Iris pigment epithelial cell (primary cell): Measurements from ENCODE around the gene ERC2.
A peak's percentile ranks its signal among the peaks of the same experiment; 100 is the strongest.

ENCODE experiments used
- DNase-seq: peaks from one replicate; pipeline ENCODE4 v3.0.0-alpha.2; 2011; ENCODE audit warnings: low read depth

The ERC2 gene

DNA sequence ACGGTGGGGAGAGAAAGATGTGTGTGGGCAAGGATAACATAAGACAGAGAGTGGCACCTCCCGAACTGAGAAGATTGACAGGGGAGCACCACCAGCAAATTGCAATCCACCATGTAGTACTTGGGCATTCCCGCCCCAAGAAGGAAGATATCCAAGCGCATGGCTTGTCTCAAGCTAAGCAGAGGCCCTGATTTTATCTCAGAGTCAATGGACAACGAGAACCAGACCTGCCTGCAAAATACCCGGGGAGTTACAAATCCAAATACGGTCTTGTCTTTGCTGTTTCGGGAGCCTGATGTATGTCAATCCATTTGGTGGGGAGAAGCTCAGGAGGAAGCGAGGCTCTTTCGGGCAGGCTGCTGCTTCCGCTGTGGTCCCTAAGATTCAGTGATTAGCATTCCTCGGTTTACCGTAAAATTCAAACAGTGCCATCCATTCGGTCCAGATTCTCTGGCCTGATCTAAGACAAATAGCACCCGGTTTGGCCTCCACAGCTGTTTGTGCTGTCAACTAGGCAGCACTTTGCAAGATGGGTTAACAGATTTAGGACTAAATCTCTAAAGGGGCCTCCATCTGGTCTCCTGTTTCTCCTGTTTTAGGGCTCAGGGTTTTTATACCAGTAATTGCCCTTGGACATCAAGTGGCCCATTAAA, 883.4 kb downstream of the ERC2 start:
- DNase-seq, result no peak

GRCh38 chr3:55584030-55584429, 884.2 kb downstream of the ERC2 start:
- no peak for DNase-seq

- no peak for DNase-seq
These were observed 884.8 kb downstream of the ERC2 start for GRCh38 chr3:55583475-55583874.

DNA sequence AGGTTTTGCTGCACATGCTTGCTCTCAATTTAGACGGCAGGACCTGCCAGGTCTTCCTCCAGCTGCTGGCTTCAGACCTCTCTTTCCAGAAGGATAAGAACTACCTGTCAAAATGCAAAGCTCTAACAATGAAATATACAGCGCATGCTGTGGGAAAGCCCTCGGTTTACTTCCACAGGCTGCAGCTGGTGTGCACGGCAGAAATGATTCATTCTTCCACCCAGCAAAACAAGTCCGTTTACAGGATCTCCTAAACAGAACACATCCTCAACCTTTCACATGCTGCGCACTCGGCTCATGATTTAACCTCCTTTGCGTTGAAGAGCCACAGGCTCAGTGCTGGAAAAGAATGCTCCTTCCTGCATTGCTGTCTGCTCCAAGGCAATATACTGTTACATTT, 888.8 kb downstream of the ERC2 start:
- peak; percentile 89 for DNase-seq

- DNase-seq, result no peak
These were observed 891.5 kb downstream of the ERC2 start for GRCh38 chr3:55576621-55577388.

DNA sequence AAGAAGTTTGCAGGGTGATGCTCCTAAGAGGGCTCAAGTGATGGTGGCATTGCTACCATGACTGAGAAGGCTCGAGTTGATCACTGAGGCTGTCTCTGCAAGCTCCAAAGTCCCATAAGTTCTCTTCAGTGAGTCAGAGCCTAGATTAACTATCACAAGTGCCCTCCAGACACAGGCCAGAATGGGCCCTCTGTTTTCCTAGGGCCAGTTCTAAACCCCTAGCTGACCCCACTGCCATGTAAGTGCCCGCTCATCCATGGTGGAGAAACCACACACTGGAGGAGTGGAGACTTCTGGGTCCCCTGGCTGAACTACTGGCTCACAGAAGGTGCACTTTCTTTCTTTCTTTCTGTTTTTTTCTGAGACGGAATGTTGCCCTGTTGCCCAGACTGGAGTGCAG, 893.6 kb downstream of the ERC2 start:
- no peak for DNase-seq

DNA sequence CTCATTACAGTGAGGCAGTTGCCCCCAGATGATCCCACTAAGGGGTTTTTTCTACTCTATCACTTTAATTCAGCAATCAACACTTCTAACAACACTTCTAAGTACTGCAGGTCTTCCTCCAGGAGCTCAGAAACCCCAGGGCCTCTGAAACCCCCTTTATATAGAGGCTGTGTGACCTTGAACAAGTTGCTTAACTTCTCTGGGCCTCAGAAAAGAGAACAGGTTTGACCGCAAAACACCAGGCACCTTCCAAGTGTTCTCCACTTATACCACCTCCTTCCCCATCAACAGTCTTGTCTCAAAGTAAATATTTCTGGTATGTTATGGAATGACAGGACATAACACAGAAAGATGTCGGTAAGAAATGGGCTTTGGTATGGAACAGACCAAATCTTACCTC, 895.5 kb downstream of the ERC2 start:
- no peak for DNase-seq

- DNase-seq, result no peak
These were observed 896.4 kb downstream of the ERC2 start for GRCh38 chr3:55571913-55572312.

- no peak for DNase-seq
These were observed 897.0 kb downstream of the ERC2 start for GRCh38 chr3:55571216-55571813.

- peak; percentile 28 for DNase-seq
These were observed 898.0 kb downstream of the ERC2 start for GRCh38 chr3:55570271-55570711.

GRCh38 chr3:55569033-55569599, 899.2 kb downstream of the ERC2 start:
- no peak for DNase-seq

DNA sequence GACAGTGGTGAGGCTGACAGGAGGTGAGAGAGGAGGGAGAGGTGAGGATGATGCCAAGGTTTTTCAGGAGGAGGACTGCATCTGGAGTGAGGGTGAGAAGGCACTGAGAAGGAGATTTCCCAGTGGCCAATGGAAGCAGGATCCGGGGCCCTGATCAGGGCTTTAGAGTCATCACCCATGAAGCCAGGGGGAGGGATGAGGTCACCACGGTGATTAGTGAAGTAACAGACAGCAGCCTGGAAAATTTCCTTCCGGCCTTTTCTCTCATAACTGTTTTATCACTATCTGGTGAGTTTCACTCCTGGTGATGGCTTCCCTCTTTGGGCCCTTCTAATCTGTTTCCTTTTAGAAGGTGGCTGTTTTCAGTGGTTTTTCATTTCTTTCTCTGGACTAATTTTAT, 900.7 kb downstream of the ERC2 start:
- peak; percentile 27 for DNase-seq

- DNase-seq, result no peak
These were observed 901.1 kb downstream of the ERC2 start for GRCh38 chr3:55567121-55567520.

GRCh38 chr3:55565521-55565920, 902.7 kb downstream of the ERC2 start:
- no peak for DNase-seq

DNA sequence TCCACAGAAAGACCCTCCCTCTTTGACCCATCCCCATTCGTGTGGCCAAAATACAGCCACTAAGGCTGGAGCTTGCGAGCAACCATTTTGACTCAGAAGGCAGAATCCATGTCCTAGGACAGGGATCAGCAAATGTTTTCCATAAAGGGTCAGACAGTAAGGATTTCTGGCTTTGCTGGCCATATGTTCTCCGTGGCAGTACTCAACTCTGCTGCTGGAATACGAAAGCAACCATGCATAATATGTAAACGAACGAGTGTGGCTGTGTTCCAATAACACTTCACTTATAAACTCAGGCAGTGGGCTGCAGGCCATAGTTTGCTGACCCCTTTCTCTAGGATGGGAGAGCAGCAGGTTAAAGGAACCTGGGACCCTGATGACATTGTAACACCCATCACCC, 903.5 kb downstream of the ERC2 start:
- no peak for DNase-seq

DNA sequence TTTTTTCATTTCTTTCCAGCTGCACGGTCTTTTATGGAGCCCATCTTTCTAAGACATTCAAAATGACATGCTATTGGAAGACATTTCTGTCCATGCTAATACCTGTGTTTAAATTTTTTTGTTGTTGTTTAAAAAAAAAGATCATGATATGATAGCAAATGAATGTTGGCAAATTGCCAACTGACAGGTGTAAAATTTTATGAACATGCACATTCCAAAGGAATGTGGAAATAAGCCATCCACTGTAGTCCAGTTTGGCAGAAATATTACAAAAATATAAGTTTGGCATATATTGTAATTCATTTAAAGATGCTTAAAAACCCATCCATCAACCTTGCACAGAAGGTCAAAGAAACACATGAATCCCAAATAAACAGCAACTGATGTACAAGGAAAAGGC, 905.6 kb downstream of the ERC2 start:
- no peak for DNase-seq

DNA sequence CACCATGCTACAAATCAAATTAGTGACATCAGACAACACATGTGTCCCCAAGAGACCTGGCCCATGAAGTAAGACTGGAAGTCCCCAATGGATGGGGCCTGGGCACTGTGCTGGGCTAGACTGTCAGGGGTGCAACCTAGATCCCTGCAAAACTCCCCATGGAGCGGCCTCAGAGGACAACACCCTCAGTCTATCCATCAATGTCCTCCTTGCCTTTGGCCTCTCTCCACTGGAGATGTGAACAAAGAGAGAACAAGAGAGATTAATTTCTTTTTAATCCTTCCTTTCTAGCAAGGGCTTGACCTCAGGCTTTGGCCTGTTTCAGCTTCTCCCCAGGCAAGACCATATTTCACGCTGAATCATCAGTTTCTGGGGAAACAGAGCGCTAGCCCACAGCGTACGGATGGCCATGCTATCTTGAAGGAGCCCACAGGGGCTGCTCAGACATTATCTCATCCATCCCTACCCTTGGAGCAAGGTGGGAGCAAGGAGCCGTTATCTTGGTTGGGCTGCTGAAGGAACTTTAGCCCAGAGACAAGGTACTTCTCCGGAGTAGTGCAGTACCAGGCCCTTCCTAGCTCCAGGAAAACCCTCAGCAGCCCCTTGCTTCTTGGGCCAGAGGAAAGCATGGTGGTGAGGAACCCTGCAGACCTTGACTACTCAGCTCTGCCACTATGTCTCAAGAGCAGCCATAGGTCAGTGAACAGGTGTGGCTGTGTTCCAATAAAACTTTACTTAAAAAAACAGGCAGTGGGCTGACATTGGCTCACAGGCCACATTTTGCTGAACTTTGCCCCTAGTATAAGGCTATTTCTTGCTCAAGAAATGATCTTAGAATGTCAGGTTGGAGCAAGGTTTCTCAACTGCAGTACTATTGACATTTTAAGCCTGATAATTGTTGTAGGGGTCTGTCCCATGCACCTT, 908.5 kb downstream of the ERC2 start:
- DNase-seq, result no peak

DNA sequence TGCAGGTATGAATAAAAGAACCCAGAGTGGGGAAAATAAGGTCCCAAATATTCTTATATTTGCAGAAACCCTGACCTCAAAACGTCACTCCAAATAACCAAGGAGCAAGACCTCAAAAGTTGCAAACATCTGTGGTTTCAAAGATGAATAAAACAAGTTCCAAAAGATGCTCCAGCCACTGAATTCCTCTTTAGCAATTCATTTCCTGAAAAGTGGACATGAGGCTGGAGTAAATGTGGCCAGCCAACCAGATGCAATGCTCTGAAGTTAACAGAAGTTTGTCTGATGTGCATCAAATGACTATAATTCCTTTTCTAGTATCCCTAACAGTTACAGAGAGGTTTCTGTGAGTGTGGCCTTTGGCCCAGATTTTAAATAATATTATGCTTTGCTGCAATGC, 910.0 kb downstream of the ERC2 start:
- DNase-seq, result peak; percentile 80

GRCh38 chr3:55557549-55557948, 910.7 kb downstream of the ERC2 start:
- DNase-seq, result no peak

DNA sequence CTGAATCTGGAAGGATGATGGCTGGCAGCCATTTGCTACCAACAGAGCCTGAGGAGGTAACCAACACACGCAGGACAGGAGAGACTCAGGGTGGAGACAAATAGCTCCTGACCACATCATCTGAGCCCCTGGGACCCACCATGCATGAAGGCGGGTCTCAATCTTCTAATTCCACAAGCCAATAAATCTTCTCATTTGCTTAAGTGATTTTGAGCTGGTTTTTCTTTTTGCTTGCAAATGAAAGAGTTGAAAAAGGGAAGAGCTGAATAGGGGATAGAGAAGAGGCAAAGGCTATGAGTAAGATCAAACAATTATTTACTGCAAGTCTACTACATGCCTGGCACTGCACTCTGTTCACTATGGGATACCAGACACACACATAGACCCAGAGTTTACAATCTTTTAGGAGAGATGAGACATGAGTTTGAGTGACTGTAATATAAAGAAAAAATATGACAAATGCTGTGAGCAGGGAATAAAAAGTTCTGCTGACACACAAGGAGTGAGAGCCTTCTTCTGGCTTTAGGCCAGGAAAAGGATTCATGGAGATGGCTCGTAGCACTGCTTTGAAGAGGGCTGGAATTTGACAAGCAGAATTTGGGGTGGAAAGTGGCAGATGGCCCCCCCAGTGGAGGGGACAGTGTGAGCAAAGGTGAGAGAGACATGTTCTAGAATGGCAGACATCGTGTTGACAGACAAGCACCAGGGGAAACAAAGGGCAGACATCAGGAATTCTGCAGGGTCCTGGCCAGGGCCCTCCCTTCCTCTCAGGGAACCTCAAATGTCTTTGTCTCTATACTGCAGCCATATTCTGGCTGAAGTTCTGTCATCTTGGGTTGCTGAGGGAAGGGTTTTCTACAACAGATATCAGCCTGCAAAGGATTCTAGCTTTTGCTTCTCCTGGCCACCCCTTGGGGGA, 911.4 kb downstream of the ERC2 start:
- peak; percentile 43 for DNase-seq
